CD4-positive, CD25-positive, alpha-beta regulatory T cell (primary cell): ENCODE data around the gene RAB29. TPM values are rescaled to one million over a fixed set of nuclear protein-coding genes. Genes with fewer than 3 reads are reported as not detected.
A peak's percentile ranks its signal among the peaks of the same experiment; 100 is the strongest.

Source experiments
- ATAC-seq, 2 donors: fragments of 150-1000 bp; cut with Tn5 transposase; one replicate each; pipeline ENCODE4 v1.10.0; 2021; ENCODE audit warnings: low read depth in 2 of 2, moderate number of reproducible peaks in 2 of 2, moderate library complexity in 1 of 2
- DNase-seq, 3 donors: peaks; one replicate each; pipeline versions ENCODE4 v3.0.0 to v3.0.0-alpha.2; 2012 to 2022; ENCODE audit warnings: mixed read lengths in 1 of 3
- H3K27ac ChIP-seq: one replicate; pipeline ENCODE4 v1.7.0; 2013; ENCODE audit warnings: mild to moderate bottlenecking, low read length; ENCODE audit not compliant: insufficient read depth, poor library complexity, severe bottlenecking
- H3K27me3 ChIP-seq: one replicate; pipeline ENCODE4 v1.7.0; 2013; ENCODE audit warnings: low read length; ENCODE audit not compliant: control insufficient read depth, insufficient read depth
- H3K36me3 ChIP-seq: one replicate; pipeline ENCODE4 v1.7.0; 2013; ENCODE audit warnings: mild to moderate bottlenecking, low read length, moderate library complexity; ENCODE audit not compliant: control insufficient read depth, insufficient read depth
- H3K4me1 ChIP-seq: 2 replicates; pipeline ENCODE4 v1.7.0; 2013; ENCODE audit warnings: mild to moderate bottlenecking, low read length; ENCODE audit not compliant: insufficient read depth, control insufficient read depth, poor library complexity, severe bottlenecking
- H3K4me3 ChIP-seq: one replicate; pipeline ENCODE4 v1.7.0; 2013; ENCODE audit warnings: low read depth, mild to moderate bottlenecking, low read length, moderate library complexity
- H3K9me3 ChIP-seq, 2 experiments: 1 replicate in 1 of 2; 2 replicates in 1 of 2; pipeline ENCODE4 v1.7.0; 2013; ENCODE audit warnings: low read length in 2 of 2, mild to moderate bottlenecking in 1 of 2, moderate library complexity in 1 of 2; ENCODE audit not compliant: control insufficient read depth in 2 of 2
- H3K27ac Mint-ChIP-seq, 3 donors: one replicate each; pipeline ENCODE4 v1.8.0; 2020 to 2022; ENCODE audit warnings: mild to moderate bottlenecking in 3 of 3, mixed read lengths in 3 of 3, moderate library complexity in 2 of 3
- H3K27me3 Mint-ChIP-seq: one replicate; pipeline ENCODE4 v1.8.0; 2022; ENCODE audit warnings: mild to moderate bottlenecking, mixed read lengths
- H3K36me3 Mint-ChIP-seq: one replicate; pipeline ENCODE4 v1.8.0; 2020; ENCODE audit warnings: mixed read lengths
- H3K4me1 Mint-ChIP-seq, 4 donors: one replicate each; pipeline ENCODE4 v1.8.0; 2020 to 2022; ENCODE audit warnings: mixed read lengths in 4 of 4, mild to moderate bottlenecking in 1 of 4
- H3K4me3 Mint-ChIP-seq, 4 donors: one replicate each; pipeline ENCODE4 v1.8.0; 2020 to 2022; ENCODE audit warnings: mild to moderate bottlenecking in 4 of 4, mixed read lengths in 4 of 4, moderate library complexity in 3 of 4
- H3K9me3 Mint-ChIP-seq, 7 donors: one replicate each; pipeline ENCODE4 v1.8.0; 2020 to 2022; ENCODE audit warnings: mixed read lengths in 7 of 7, mild to moderate bottlenecking in 3 of 7, moderate library complexity in 2 of 7
- polyA plus RNA-seq, 4 donors: library from polyadenylated mRNA; unstranded; fragments of 300-500 nt; fragmentation: Illumina TruSeq; gene quantifications; one replicate each; pipeline ENCODE4 v1.2.3, GENCODE V29; 2021
- total RNA-seq: library from RNA; stranded (reverse); gene quantifications from one replicate; pipeline ENCODE4 v1.2.3, GENCODE V29; 2022

Gene RAB29
- total and polyA plus RNA-seq, 5 donors from 2014 or later: 37.0 to 119 (median 98.2) TPM

GRCh38 chr1:205812878-205813754 lies 37.8 kb upstream of the RAB29 start, which contains the start of gene SLC41A1:
Gene SLC41A1 (minus strand): TSS chr1:205813198. CDS start chr1:205810441, 2,757 bp downstream.
- ATAC-seq (peak; percentile 96 to 97), DNase-seq (peak; percentile 93 to 96 (median 94))
- H3K27me3 ChIP-seq: no peaks in the 10 kb centered on the region
- H3K27me3 Mint-ChIP-seq: no peaks in the 10 kb centered on the region
- H3K36me3 Mint-ChIP-seq: peaks cover 19% of the 10 kb centered on the region
- no peaks in the 10 kb centered on the region for H3K9me3 Mint-ChIP-seq
- H3K27ac Mint-ChIP-seq: peak within 1 kb of the TSS; percentile 89 to 98 (median 93)
- peak within 1 kb of the TSS; percentile 93 to 96 (median 95) for H3K4me3 Mint-ChIP-seq
- H3K4me1 ChIP-seq: peaks cover 53% of the 10 kb centered on the region
- H3K4me3 ChIP-seq: peak within 1 kb of the TSS; percentile 87
- H3K9me3 ChIP-seq: no peaks in the 10 kb centered on the region
- peak within 1 kb of the TSS; percentile 76 for H3K27ac ChIP-seq
- H3K4me1 Mint-ChIP-seq: peaks cover 13 to 57% (median 47%) of the 10 kb centered on the region in 4 donors
- peaks cover 10% of the 10 kb centered on the region for H3K36me3 ChIP-seq

DNA sequence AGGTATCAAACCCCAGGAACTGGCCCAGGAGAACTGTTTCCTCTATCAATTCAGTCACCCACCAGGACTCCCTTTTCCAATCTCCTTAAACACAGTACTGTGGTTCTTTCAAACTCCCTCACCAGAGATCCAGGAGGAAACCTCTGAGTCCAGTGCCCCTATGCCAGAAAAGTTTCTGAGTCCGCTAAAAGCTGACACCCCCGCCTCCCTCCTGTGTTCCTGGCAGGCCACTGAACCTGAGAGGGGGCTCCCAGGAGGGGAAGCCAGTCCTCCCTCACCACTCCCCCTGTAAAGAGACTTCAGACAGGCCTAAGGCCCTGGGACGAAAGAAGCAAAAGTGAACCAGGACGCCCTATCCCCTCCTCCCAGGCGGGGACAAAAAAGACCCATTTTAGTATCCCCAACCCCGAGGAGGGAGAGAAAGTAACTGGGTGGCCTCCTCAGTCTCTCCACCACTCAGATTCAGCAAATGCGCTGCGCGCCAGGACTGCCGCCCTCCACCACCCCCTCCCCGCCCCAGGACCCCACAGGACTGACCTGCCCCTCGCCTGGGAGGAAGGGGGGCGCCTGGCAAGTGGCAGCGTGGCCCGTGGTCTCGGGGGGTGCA lies 37.1 kb upstream of the RAB29 start:
- H3K36me3 Mint-ChIP-seq: peaks cover 20% of the 10 kb centered on the region
- no peaks in the 10 kb centered on the region for H3K9me3 ChIP-seq
- H3K4me3 ChIP-seq: peak overlapping the region; percentile 87
- H3K27ac ChIP-seq: peak overlapping the region; percentile 76
- H3K4me1 Mint-ChIP-seq: peaks cover 13 to 65% (median 51%) of the 10 kb centered on the region in 4 donors
- peaks cover 60% of the 10 kb centered on the region for H3K4me1 ChIP-seq
- no peaks in the 10 kb centered on the region for H3K27me3 Mint-ChIP-seq
- no peaks in the 10 kb centered on the region for H3K9me3 Mint-ChIP-seq
- no peaks in the 10 kb centered on the region for H3K27me3 ChIP-seq
- H3K36me3 ChIP-seq: peaks cover 10% of the 10 kb centered on the region
- peak overlapping the region; percentile 86 to 98 (median 91) for H3K27ac Mint-ChIP-seq
- DNase-seq (peak in 2 of 3 donors; percentile 5 to 28), ATAC-seq (peak in 1 of 2 donors; percentile 0)
- peak overlapping the region; percentile 91 to 96 (median 94) for H3K4me3 Mint-ChIP-seq

DNA sequence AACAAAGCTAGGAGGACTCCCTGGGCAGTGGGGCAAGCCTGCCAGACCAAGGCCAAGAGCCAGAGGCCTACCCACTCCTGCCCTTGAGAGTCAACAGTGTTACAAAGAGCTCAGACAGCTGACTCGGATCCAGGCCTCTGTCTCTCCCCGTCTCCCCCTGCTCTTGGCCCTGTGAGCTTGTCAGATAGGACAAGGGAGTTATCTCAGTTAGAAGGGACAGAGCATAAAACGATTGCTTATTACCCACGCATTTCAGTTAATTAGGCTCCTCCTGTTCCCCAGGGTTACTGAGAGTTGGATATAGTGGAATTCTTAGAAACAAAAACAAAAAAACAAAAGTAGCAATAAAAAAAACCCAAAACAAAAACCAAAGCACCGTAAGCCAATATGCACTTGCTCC lies 36.4 kb upstream of the RAB29 start:
- Mint-ChIP-seq H3K4me1 (peaks cover 13 to 71% (median 58%) of the 10 kb centered on the region in 4 donors), H3K27ac (peak overlapping the region; percentile 86 to 98 (median 91)), H3K27me3 (no peaks in the 10 kb centered on the region), H3K4me3 (peak overlapping the region; percentile 91 to 96 (median 94)), H3K36me3 (peaks cover 20% of the 10 kb centered on the region), H3K9me3 (no peaks in the 10 kb centered on the region)
- Histone ChIP-seq H3K36me3 (peaks cover 10% of the 10 kb centered on the region), H3K4me3 (peak overlapping the region; percentile 87), H3K27ac (peak overlapping the region; percentile 76), H3K4me1 (peaks cover 67% of the 10 kb centered on the region), H3K27me3 (no peaks in the 10 kb centered on the region), H3K9me3 (no peaks in the 10 kb centered on the region)
- ATAC-seq (no peak), DNase-seq (no peak)

GRCh38 chr1:205810448-205811157 lies 35.3 kb upstream of the RAB29 start:
- Mint-ChIP-seq H3K27me3 (no peaks in the 10 kb centered on the region), H3K4me3 (peak overlapping the region; percentile 91 to 96 (median 94)), H3K36me3 (peaks cover 20% of the 10 kb centered on the region), H3K4me1 (peaks cover 13 to 81% (median 68%) of the 10 kb centered on the region in 4 donors), H3K27ac (peak overlapping the region; percentile 2 to 98 (median 91)), H3K9me3 (peaks cover 0 to 1% (median 0%) of the 10 kb centered on the region in 7 donors)
- Histone ChIP-seq H3K36me3 (peaks cover 10% of the 10 kb centered on the region), H3K4me1 (peaks cover 78% of the 10 kb centered on the region), H3K27ac (no peak overlapping the region), H3K4me3 (peak overlapping the region; percentile 87), H3K9me3 (no peaks in the 10 kb centered on the region), H3K27me3 (no peaks in the 10 kb centered on the region)
- no peak for ATAC-seq
- DNase-seq: no peak

GRCh38 chr1:205809942-205810345 lies 34.7 kb upstream of the RAB29 start:
- Mint-ChIP-seq H3K27ac (peak overlapping the region in 1 of 3 donors; percentile 26), H3K36me3 (peaks cover 20% of the 10 kb centered on the region), H3K27me3 (no peaks in the 10 kb centered on the region), H3K9me3 (peaks cover 0 to 1% (median 0%) of the 10 kb centered on the region in 7 donors), H3K4me1 (peaks cover 13 to 87% (median 72%) of the 10 kb centered on the region in 4 donors), H3K4me3 (peak overlapping the region; percentile 91 to 96 (median 94))
- H3K4me1 ChIP-seq: peaks cover 84% of the 10 kb centered on the region
- H3K27me3 ChIP-seq: no peaks in the 10 kb centered on the region
- DNase-seq (no peak), ATAC-seq (no peak)
- peaks cover 10% of the 10 kb centered on the region for H3K36me3 ChIP-seq
- no peaks in the 10 kb centered on the region for H3K9me3 ChIP-seq
- no peak overlapping the region for H3K27ac ChIP-seq
- peak overlapping the region; percentile 5 for H3K4me3 ChIP-seq

- peak overlapping the region in 2 of 3 donors; percentile 26 to 74 for H3K27ac Mint-ChIP-seq
Observed at GRCh38 chr1:205809469-205809868, 34.2 kb upstream of the RAB29 start.

DNA sequence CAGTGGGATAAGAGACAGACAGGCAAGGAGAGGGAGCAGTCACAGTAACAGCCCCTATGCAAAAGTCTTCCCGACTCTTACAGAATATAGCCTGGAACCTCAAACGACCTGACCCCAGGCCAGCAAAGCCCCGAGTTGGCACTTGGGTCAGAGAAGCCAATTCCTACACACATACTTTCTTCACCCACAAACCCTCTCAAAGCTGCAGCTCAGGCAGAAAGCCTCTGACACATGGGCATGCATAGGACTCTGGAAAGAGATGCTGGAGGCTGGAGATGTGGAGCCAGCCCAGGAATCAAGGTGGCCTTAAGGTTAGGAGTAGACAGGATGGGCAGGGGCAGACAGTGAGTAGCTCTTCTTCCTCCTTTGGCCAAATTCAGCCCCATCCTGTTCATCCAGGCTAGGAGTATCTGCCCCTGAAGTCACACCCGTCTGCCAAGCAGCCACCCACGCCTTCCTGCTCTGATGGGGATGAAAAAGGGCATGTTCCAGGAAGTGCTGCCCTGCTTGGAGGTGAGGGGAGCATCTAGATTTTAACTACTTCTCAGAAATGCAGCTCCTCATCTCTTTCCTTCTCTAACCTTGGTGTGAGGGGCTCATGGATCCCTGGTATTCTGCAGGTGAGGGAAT lies 29.9 kb upstream of the RAB29 start:
- peaks cover 11% of the 10 kb centered on the region for H3K36me3 Mint-ChIP-seq
- H3K9me3 ChIP-seq: no peaks in the 10 kb centered on the region
- H3K4me1 Mint-ChIP-seq: peaks cover 5 to 86% (median 59%) of the 10 kb centered on the region in 4 donors
- peaks cover 14% of the 10 kb centered on the region for H3K36me3 ChIP-seq
- peak in 1 of 2 donors; percentile 40 for ATAC-seq
- peaks cover 0 to 1% (median 0%) of the 10 kb centered on the region in 7 donors for H3K9me3 Mint-ChIP-seq
- H3K27me3 Mint-ChIP-seq: no peaks in the 10 kb centered on the region
- peak overlapping the region; percentile 53 for H3K4me3 ChIP-seq
- peak overlapping the region; percentile 22 to 89 (median 79) for H3K4me3 Mint-ChIP-seq
- peak overlapping the region; percentile 89 to 92 (median 91) for H3K27ac Mint-ChIP-seq
- H3K27ac ChIP-seq: no peak overlapping the region
- peaks cover 67% of the 10 kb centered on the region for H3K4me1 ChIP-seq
- no peaks in the 10 kb centered on the region for H3K27me3 ChIP-seq
- peak in 1 of 3 donors; percentile 57 for DNase-seq

More at GRCh38 chr1:205809469-205809868, 34.2 kb upstream of the RAB29 start:
- Histone ChIP-seq H3K27ac (no peak overlapping the region), H3K27me3 (no peaks in the 10 kb centered on the region), H3K9me3 (no peaks in the 10 kb centered on the region), H3K4me1 (peaks cover 89% of the 10 kb centered on the region), H3K4me3 (peak overlapping the region; percentile 5), H3K36me3 (peaks cover 10% of the 10 kb centered on the region)
- no peak for ATAC-seq
- Mint-ChIP-seq H3K36me3 (peaks cover 20% of the 10 kb centered on the region), H3K4me3 (peak overlapping the region; percentile 85 to 96 (median 92)), H3K4me1 (peaks cover 9 to 88% (median 73%) of the 10 kb centered on the region in 4 donors), H3K27me3 (no peaks in the 10 kb centered on the region), H3K9me3 (peaks cover 0 to 1% (median 0%) of the 10 kb centered on the region in 7 donors)
- DNase-seq: no peak
